Epidermal melanocyte (primary cell): ENCODE measurements around the gene SPOCK3.

Source experiments
- DNase-seq: peaks from one replicate; pipeline ENCODE4 v3.0.0; 2011; ENCODE audit warnings: low spot score; ENCODE audit not compliant: insufficient read length

The SPOCK3 gene

DNA sequence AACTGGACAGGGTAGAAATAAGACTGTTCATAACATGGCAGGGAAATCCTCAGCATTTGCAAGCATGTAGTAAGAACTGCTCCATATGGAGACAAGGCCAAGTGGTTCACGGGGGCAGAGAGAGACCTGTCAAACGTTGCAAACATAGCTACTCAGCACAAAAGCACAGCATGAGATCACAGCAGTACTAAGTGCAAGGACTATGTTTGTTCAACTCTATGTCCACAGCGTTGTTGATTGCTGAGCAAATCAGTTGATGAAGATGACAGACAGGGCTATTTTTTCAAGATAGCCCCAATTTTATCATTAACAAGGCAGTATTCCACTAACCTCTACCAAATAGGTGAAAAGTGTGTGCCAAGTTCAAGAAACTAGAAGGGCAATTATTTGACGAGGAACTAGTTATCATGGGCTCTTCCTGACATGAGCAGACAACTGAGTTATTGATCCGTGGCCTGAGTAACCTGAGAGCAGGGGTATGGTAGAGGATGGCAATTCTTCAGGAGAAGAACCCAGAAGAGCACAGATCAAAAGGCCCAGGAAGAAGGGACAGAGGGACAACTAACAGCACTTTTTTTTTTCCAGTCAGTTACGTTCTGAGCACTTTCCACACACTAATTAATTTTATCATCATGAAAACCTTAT, 57.4 kb downstream of the SPOCK3 start:
- no peak for DNase-seq

DNA sequence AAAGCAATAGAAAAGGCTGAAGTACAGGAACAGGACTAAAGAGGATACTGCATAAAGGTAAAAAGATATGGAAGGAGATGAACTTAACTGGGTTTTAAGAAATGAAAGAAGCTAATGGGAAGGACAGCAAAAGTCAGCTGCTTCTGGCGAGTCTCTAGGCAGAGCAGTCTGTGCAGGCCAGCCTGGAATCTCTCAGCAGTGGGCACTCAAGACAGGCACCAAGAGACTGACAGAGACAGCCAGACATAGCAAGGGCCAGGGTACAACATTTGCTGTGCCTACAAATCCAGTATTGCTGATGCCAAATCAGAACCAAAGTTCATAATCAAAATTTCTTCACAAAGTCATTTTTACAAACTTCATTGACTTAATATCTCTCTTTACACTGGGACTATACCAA, 62.4 kb downstream of the SPOCK3 start:
- DNase-seq = no peak

DNA sequence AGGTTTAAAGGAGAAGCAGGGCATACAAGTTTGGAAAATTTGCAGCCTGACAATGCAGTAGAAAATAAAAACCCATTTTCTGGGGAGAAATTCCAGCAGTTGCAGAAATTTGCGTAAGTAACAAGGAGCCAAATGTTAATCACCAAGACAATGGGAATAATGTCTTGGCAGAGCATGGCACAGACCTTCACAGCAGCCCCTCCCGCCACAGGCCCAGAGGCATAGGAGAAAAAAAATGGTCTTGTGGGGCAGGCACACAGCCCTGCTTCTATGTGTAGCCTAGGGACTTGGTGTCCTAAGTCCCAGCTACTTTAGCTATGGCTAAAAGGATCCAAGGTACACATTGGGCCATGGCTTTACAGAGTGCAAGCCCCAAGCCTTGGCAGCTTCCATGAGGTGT, 65.7 kb downstream of the SPOCK3 start:
- no peak for DNase-seq

DNA sequence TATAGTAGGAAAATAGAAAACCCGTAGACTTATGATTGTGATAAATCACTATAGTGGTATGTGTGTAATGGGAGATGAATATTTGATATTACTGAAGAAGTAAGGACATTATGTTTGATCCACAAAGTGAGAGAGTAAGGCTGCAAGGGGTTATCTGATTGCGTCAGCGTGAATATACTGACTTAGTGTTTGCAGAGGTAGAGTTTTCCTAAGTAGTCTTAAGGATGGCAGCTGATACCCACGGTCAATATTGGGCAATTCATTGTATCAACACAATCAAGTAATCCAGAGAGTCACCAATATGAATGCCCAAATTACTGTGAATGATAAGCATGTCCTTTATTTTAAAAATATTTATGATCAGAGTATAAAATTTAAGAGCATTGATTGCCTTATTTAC, 83.7 kb downstream of the SPOCK3 start:
- DNase-seq = no peak

DNA sequence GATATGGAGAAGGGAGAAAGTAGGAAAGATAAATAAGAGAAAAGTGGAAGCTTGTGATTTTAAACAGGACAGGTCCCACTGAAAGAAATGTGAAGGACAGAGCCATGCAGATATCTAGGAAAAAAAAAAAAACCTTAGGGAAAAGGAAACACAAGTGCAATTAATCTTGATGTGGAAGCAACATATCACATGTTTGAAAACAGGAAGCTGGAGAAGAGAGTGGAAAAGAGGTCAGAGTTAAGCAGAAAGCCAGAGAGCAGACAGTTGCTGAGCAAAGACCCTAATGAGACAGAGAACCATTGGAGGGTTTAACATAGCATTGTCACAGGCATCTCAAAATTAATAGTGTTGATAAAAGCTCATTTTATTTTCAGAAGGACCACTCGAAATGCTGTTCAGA, 89.7 kb downstream of the SPOCK3 start:
- no peak for DNase-seq

DNA sequence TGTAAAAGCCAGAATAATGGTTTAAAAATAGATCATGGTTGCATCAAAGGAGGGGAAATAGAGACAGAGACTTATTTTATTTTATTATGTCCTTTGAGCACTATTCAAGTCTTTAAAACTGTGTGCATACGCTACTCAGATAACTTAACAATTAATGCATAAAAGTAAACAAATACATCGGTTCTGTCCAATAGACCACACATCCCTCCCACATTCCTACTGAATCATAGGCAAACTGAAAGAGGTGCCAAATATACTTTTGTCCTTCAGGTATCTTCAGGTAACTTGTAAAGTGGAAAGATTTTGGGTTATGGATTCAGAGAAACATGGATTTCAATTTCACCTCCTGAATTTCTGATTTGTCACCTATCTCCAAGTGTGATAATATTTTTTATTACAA, 91.3 kb downstream of the SPOCK3 start:
- DNase-seq = no peak

DNA sequence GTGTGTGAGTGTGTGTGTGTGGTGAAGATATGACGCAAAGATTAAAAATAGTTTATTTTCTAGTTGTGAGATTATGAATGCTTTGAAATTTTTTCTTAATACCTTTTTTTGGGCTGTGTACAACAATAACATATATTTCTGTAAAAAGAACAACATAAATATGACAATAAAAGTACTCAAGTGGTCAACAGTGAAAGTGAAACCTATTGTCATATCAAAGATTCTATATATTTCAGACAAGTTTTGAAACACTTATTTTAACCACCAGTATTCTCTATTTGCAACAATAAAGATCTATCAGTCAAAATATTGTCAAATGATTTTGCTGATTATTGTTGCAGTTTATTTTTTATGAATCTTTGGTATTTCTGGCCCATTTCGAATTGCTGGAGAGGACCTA, 98.0 kb downstream of the SPOCK3 start:
- no peak for DNase-seq

DNA sequence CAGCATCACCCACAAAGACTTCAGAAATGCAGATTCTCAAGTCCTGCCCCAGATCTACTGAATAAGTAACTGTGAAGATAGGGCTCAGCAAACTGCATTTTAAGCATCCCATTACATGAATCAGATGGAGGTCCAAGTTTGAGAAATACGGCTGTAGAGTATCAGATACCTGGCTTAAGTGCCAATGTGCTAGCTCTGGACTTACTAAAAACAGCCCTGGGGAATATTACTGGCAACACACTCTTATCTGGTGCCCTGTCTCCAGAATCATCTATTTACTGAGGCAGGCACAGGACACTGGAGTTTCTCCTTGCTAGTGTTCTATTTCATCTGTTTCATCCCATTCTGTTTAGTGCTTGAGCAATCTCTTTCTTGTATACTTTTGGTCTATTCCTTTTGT, 105.1 kb downstream of the SPOCK3 start:
- no peak for DNase-seq

DNA sequence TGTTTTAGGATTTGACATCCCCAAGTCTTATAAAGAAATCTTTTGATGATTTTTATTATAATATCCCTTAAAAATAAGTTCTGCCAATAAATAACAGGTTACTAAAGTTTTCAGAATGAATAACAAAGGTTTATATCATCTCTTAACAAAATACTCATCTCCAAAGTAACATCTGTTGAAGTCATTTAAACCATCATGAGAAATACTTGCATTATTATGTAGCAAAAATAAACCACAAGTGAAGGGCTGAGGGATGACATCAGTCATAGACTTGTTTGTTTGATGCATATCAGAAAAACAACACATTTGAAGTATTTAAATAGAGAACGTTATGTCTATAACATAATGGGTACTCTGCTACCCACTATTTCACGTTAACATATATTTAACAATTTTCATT, 114.9 kb downstream of the SPOCK3 start:
- no peak for DNase-seq

DNA sequence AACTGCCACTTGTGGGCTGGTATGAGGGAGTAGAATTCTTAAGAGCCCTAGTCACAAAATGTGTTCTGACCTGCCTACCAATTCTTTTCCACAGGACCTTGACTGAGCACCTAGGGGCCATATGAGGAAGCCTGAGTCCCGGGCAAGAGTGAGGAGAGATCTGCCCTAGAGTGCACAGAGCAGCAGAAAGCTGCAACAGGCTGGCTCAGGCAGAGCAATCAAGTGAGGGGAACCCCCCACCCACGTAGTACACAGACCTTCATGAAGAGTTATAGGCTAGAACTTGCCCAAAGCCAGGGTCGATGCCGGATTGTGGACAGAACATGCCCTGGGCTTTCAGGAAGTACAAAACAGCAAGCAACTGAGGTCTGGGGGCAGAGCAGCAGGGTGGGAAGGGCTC, 117.0 kb downstream of the SPOCK3 start:
- no peak for DNase-seq

DNA sequence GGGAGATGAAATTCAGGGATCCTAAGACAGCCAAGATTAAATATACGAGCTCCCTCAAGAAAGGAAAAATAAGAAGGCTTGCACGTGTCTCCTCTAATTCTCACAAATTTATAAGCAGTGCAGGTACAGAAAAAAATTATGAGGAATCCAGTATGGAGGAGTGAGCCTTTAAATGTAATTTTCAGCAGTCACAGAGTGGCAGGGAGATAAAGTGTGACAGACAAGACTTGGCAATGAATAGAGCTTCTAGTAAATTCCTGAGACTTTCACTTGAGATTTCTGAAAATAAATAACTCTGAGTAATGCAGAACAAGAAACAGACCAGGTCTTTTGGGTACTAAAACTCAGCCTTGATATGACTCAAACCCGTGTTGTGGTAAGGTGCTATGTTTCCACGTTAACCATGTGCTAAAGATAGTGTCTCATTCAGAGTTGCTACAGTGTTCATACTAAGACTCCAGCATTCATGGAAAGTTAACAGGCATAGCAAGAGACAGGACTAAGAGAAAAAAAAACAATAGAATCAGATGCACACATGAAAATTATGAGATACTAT, 119.8 kb downstream of the SPOCK3 start:
- DNase-seq = no peak

DNA sequence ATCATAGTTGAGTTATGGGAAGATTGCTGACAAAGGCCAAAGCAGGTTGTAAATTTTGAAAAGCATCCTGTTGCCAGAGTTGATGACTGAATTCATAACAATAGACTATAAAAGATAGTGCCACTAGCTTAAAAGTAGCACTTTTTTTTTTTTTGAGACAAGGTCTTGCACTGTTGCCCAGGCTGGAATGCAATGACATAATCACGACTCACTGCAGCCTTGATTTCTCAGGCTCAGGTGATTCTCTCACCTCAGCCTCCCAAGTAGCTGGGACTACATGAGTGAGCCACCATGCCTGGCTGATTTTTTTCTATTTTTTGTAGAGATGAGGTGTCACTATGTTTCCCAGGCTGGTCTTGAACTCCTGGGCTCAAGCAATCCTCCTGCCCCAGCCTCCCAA, 122.7 kb downstream of the SPOCK3 start:
- no peak for DNase-seq

DNA sequence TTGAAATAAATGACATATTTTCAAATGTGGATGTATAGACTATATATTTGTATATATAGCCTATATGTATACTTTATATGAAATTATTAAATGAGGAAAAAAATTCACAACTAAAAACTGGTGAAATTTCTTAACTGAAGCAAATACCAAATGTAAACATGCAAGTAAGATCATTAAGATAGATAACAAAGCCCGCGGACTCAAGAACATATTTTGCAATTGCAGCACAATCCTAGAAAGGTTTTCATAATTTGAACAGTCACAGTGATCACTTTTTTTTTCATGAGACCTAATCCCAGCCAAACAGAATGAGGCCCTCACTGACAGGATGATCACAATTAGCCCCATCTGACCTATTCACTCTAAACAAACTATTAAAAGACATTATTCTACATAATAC, 123.2 kb downstream of the SPOCK3 start:
- no peak for DNase-seq

DNA sequence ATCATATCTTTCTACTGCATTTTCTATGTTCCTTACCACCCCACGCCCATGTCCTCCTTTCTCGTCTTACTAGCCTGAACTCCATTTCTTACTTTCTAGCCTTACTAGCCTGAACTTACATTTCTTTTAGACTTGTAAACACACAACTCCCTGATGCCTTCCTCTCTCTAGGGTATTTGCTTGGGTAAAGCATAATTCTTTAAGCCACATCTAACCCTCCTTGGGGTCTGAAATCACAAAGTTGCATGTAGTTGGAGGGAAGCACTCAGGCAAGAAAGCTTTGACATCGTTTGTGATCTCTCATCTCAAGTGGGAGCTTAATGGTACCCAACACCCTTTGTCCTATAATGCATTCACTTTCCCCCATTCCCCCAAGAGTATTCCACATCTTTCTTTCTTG, 124.4 kb downstream of the SPOCK3 start:
- no peak for DNase-seq

DNA sequence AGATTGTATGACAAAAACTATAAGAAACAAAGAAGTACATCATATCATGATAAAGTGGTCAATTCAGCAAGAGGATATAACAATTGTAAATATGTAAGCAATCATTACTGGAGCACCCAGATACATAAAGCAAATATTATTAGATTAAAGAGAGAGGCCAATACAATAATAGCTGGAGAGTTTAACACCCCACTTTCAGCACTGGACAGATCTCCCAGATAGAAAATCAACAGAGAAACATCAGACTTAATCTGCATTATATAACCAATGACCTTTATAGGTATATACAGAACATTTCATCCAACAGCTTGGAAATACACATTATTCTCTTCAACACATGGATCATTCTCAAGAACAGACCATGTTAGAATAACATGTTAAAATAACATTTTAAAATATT, 128.4 kb downstream of the SPOCK3 start:
- no peak for DNase-seq

DNA sequence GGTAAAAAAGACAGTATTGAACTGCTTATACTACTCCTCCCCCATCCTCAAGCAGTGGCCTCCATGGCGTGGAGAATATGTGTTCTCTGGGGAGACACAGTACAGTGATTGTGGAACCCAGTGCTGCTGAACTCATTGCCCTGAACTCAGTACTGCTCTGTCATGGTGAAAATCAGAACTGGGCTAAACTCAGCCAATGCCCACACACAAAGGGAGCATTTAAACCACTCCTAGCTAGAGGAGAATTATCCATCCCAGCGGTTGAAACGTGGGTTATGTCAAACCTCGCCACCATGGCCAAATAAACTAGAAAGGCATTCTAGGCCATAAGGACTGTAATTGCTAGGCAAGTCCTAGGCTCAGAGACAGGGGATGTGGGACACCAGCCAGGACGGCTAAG, 131.8 kb downstream of the SPOCK3 start:
- DNase-seq = no peak

DNA sequence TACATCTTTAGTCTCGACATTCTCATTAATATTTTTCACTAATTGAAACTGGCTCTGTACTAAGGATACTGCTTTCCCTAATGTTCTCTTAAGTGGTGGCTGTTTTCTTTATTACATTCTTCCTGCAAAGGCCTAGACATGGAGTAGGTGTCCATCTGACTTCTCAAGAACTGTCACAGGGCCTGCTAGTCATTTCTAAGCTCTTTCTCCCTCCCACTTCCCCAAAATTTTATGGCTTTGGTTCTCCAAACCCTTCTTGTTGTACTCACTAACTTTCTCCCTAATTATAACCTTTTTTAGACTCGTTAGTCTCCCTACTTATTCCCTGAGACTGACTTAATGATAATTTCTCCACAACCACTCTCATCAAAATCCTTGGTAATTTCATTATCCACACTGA, 133.3 kb downstream of the SPOCK3 start:
- no peak for DNase-seq

DNA sequence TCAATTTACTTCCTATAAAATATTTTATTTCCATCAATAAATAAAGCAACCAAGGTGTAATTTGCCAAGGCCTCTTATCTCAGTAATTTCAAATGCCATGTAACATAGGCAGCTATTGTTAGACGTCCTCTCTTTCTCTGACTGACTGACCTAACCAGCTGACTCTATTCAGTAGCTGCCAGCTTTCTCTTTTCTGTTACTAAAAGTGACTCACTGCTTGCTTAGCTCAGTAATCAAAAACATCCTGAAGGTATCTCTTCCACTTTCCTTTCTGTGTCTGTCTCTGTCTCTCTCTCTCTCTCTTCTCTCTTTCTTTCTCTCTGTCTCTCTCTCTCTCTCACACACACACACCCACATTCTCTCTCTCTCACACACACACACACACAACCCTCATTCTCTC, 134.2 kb downstream of the SPOCK3 start:
- peak; percentile 22 for DNase-seq

DNA sequence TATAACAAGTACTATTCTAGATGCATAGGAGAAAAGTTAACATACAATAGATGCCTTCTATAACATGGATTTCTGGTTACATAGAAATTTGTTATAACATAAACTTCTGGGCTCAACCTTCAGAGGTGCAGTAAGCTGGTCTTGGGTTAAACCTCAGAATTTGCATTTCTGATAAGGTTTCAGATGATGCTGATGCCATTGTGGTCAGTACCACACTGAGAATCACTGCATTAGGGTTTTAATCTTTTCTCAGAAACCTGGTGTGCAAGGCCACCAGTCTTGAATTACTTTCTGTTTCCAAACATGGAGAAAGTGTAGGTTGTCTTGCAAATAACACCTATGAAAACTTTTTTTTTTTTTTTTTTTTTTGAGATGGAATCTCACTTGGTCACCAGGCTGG, 146.2 kb downstream of the SPOCK3 start:
- no peak for DNase-seq

DNA sequence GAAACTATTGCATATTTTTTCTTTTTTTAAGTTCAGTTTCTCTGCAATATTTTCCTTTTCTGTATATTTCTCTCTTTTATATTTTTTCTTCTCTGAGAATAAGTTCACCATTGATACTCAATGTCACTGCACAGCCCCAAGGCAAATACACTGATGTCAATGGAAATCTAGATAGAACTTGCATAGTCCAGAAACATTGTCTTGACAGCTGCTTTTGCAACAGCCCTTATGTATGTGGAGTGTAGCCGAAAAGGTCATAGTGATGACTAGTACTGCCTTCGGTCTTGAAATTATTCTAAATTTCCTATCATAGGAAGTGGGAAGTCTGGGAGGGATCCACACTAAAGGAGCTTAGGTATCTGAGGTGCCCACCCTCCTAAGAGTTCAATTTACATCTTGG, 150.0 kb downstream of the SPOCK3 start:
- no peak for DNase-seq

DNA sequence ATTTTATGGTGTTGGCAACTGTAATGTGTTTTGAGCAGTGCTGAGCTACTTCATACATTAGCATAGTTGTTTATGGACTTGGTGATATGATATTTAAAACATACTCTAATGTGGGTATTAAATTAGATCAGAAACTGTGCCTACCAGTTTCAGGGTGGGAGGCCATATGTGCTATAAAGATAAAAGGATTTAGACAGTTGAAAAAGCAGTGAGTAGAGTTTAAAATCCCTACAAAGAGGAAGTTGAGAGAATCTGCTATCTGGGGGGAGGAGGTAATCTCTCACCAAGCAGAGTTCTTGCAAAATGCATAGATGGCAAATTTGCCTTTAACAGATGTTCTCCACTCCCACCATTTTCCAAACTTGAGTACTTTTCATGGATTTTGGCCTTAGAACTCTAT, 154.5 kb downstream of the SPOCK3 start:
- no peak for DNase-seq

DNA sequence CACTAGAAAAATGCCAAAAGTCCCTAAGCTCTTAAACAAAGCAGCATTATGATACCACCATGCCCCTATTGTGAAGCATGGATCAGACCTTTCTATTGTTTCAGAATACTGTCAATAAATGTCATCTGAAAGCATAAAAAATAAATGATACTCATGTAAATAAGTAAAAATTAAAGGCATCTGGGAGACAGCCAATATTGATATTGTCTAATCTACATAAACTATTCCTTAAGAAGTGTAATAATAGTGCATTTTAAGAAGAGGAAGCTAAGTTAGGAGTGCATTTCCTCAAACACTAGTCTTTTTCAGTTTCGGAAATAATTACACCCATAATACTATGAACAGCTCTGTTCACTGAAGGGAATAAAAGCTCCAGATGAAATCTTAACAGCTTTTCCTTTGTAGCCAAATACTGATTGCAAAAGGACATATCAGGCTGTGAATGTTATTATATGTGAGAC, 181.6 kb downstream of the SPOCK3 start:
- DNase-seq = no peak

DNA sequence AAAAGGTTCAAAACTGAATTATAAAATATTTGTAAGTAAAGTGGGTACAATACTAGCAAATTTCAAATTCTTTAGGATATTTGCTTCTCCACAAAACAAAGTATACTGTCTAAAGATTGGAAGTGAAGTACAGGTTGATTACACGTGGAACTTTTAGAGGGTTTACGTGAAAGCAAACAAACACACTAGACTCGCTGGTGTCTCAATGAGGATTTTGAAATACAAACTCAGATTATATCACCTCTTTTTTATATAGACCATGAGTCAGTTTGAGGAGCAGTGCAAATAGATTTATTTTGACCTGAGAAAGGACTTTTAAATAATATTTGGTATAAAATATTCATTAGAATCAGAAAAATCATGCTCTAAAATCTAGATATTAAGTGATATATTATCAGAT, 185.0 kb downstream of the SPOCK3 start:
- DNase-seq = no peak

DNA sequence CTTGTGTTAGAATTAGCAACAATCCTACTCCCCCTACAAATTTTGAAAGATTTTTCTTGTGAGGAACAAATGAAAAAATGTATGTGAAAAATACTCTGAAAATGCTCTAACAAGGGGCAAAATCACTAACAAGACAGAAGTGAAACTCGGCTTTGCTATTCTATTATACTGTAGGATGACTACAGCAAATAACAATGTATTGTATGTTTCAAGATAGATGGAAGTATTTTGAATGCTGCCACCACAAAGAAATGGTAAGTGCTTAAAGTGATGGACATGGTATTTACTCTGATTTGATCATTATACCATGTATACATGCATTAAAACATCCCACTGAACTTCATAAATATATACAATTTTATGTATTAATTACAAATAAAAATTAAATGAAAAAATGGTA, 192.8 kb downstream of the SPOCK3 start:
- DNase-seq = no peak
